Trophoblast cell (in vitro differentiated cells and primary cell): ENCODE data around the gene CFHR2.
"Not testable (repeated sequence)": the region's sequence is repeated elsewhere in the genome, so short reads cannot be mapped to it uniquely, and the experiment has no call there.

ENCODE experiments used
- DNase-seq, 2 donors: peaks; one replicate each; pipeline ENCODE4 v3.0.0-alpha.2; 2016
- H2AFZ ChIP-seq: 2 replicates; pipeline ENCODE4 v1.6.1; 2013; ENCODE audit warnings: low read length, moderate library complexity, mild to moderate bottlenecking; ENCODE audit not compliant: insufficient read depth, poor library complexity
- H2AK5ac ChIP-seq: 2 replicates; pipeline ENCODE4 v1.6.1; 2013; ENCODE audit warnings: mild to moderate bottlenecking, low read length
- H2BK120ac ChIP-seq: 2 replicates; pipeline ENCODE4 v1.6.1; 2013; ENCODE audit warnings: low read length, mild to moderate bottlenecking, moderate library complexity; ENCODE audit not compliant: insufficient read depth, poor library complexity
- H2BK12ac ChIP-seq: 2 replicates; pipeline ENCODE4 v1.6.1; 2013; ENCODE audit warnings: mild to moderate bottlenecking, low read length, moderate library complexity
- H2BK5ac ChIP-seq: 2 replicates; pipeline ENCODE4 v1.6.1; 2013; ENCODE audit warnings: low read length, low read depth, moderate library complexity, mild to moderate bottlenecking; ENCODE audit not compliant: poor library complexity
- H3K14ac ChIP-seq: 2 replicates; pipeline ENCODE4 v1.6.1; 2013; ENCODE audit warnings: mild to moderate bottlenecking, low read length
- H3K18ac ChIP-seq: 2 replicates; pipeline ENCODE4 v1.6.1; 2013; ENCODE audit warnings: mild to moderate bottlenecking, low read length
- H3K23ac ChIP-seq: 2 replicates; pipeline ENCODE4 v1.6.1; 2013; ENCODE audit warnings: low read length
- H3K27ac ChIP-seq: 2 replicates; pipeline ENCODE4 v1.5.1; 2013; ENCODE audit warnings: low read depth, mild to moderate bottlenecking, inconsistent platforms, low read length, moderate library complexity
- H3K27me3 ChIP-seq: 2 replicates; pipeline ENCODE4 v1.6.1; 2013; ENCODE audit warnings: inconsistent platforms, mild to moderate bottlenecking, low read length, moderate library complexity; ENCODE audit not compliant: insufficient read depth
- H3K36me3 ChIP-seq, 2 experiments: 1 replicate in 1 of 2; 2 replicates in 1 of 2; pipeline ENCODE4 v1.6.1; 2013; ENCODE audit warnings: low read length in 2 of 2, mild to moderate bottlenecking in 2 of 2, moderate library complexity in 1 of 2; ENCODE audit not compliant: insufficient read depth in 2 of 2, control insufficient read depth in 1 of 2
- H3K4ac ChIP-seq: 2 replicates; pipeline ENCODE4 v1.6.1; 2013; ENCODE audit warnings: low read depth, mild to moderate bottlenecking, low read length, moderate library complexity
- H3K4me1 ChIP-seq, 2 experiments: 1 replicate in 1 of 2; 2 replicates in 1 of 2; pipeline ENCODE4 v1.6.1; 2013; ENCODE audit warnings: low read length in 2 of 2, mild to moderate bottlenecking in 2 of 2, moderate library complexity in 1 of 2; ENCODE audit not compliant: insufficient read depth in 2 of 2, control insufficient read depth in 1 of 2
- H3K4me2 ChIP-seq: 2 replicates; pipeline ENCODE4 v1.6.1; 2013; ENCODE audit warnings: inconsistent platforms, mild to moderate bottlenecking, low read length, moderate library complexity
- H3K4me3 ChIP-seq: 2 replicates; pipeline ENCODE4 v1.5.1; 2013; ENCODE audit warnings: mild to moderate bottlenecking, low read depth, low read length, inconsistent platforms
- H3K79me1 ChIP-seq: one replicate; pipeline ENCODE4 v1.6.1; 2013; ENCODE audit warnings: low read length
- H3K79me2 ChIP-seq: 2 replicates; pipeline ENCODE4 v1.6.1; 2013; ENCODE audit warnings: low read length, mild to moderate bottlenecking; ENCODE audit not compliant: control insufficient read depth, insufficient read depth, poor library complexity
- H3K9ac ChIP-seq: 2 replicates; pipeline ENCODE4 v1.6.1; 2013; ENCODE audit warnings: mild to moderate bottlenecking, low read length
- H3K9me3 ChIP-seq: 2 replicates; pipeline ENCODE4 v1.6.1; 2013; ENCODE audit warnings: low read depth, mild to moderate bottlenecking, control low read depth, inconsistent platforms, low read length; ENCODE audit not compliant: insufficient read depth
- H4K12ac ChIP-seq: 2 replicates; pipeline ENCODE4 v1.6.1; 2013; ENCODE audit warnings: low read depth, mild to moderate bottlenecking, low read length, moderate library complexity
- H4K8ac ChIP-seq: 2 replicates; pipeline ENCODE4 v1.6.1; 2013; ENCODE audit warnings: low read depth, mild to moderate bottlenecking, low read length, moderate library complexity
- H4K91ac ChIP-seq: one replicate; pipeline ENCODE4 v1.6.1; 2013; ENCODE audit warnings: low read depth, mild to moderate bottlenecking, low read length, moderate library complexity
- WGBS: extraction: QIAGEN DNeasy Blood & Tissue Kit; methylation state at CpG from one replicate; pipeline ENCODE4 v1.1.7; 2013; ENCODE audit warnings: missing lambda C conversion rate; ENCODE audit not compliant: insufficient read length, insufficient coverage; ENCODE audit errors: extremely low coverage; 5-methylcytosine and 5-hydroxymethylcytosine counted together

CFHR2 gene

GRCh38 chr1:196977278-196977677, 33.7 kb downstream of the CFHR2 start, which contains the start of gene CFHR5:
Gene CFHR5 (plus strand): TSS chr1:196977556. CDS start chr1:196977665, 109 bp downstream.
- H4K8ac ChIP-seq: no peak within 1 kb of the TSS
- no peak within 1 kb of the TSS for H2AK5ac ChIP-seq
- H3K18ac ChIP-seq: no peak within 1 kb of the TSS
- H2BK5ac ChIP-seq: no peak within 1 kb of the TSS
- no peak within 1 kb of the TSS for H3K23ac ChIP-seq
- no peak within 1 kb of the TSS for H2AFZ ChIP-seq
- no peak within 1 kb of the TSS for H2BK12ac ChIP-seq
- H4K91ac ChIP-seq: no peak within 1 kb of the TSS
- no peak within 1 kb of the TSS for H3K4me3 ChIP-seq
- no CpG with 5 or more reads among the region's 5 CpGs for WGBS
- H3K79me2 ChIP-seq: no peaks in the 10 kb centered on the region
- no peak within 1 kb of the TSS for H4K12ac ChIP-seq
- no peaks in the 10 kb centered on the region for H3K79me1 ChIP-seq
- no peak within 1 kb of the TSS for H3K27ac ChIP-seq
- H3K9ac ChIP-seq: no peak within 1 kb of the TSS
- H3K9me3 ChIP-seq: no peaks in the 10 kb centered on the region
- no peak within 1 kb of the TSS for H3K4me2 ChIP-seq
- no peaks in the 10 kb centered on the region for H3K27me3 ChIP-seq
- H2BK120ac ChIP-seq: no peak within 1 kb of the TSS
- DNase-seq: no peak
- H3K4ac ChIP-seq: no peak within 1 kb of the TSS
- no peak within 1 kb of the TSS for H3K14ac ChIP-seq
- no peaks in the 10 kb centered on the region for H3K36me3 ChIP-seq
- no peaks in the 10 kb centered on the region for H3K4me1 ChIP-seq

- H2BK120ac ChIP-seq: no peak overlapping the region
- H2AFZ ChIP-seq: no peak overlapping the region
- H4K91ac ChIP-seq: no peak overlapping the region
- H3K14ac ChIP-seq: no peak overlapping the region
- H3K27ac ChIP-seq: no peak overlapping the region
- H2BK5ac ChIP-seq: no peak overlapping the region
- no peaks in the 10 kb centered on the region for H3K9me3 ChIP-seq
- H3K36me3 ChIP-seq: no peaks in the 10 kb centered on the region
- no peak overlapping the region for H3K4ac ChIP-seq
- no peaks in the 10 kb centered on the region for H3K79me2 ChIP-seq
- H3K18ac ChIP-seq: no peak overlapping the region
- no peaks in the 10 kb centered on the region for H3K79me1 ChIP-seq
- H4K8ac ChIP-seq: no peak overlapping the region
- H3K23ac ChIP-seq: no peak overlapping the region
- H3K4me3 ChIP-seq: no peak overlapping the region
- WGBS: no CpG with 5 or more reads among the region's 1 CpG
- no peak overlapping the region for H4K12ac ChIP-seq
- H3K9ac ChIP-seq: no peak overlapping the region
- no peaks in the 10 kb centered on the region for H3K27me3 ChIP-seq
- no peak overlapping the region for H2AK5ac ChIP-seq
- H2BK12ac ChIP-seq: no peak overlapping the region
- no peaks in the 10 kb centered on the region for H3K4me1 ChIP-seq
- H3K4me2 ChIP-seq: no peak overlapping the region
- no peak for DNase-seq
These were observed 37.3 kb downstream of the CFHR2 start for GRCh38 chr1:196980859-196981258.

DNA sequence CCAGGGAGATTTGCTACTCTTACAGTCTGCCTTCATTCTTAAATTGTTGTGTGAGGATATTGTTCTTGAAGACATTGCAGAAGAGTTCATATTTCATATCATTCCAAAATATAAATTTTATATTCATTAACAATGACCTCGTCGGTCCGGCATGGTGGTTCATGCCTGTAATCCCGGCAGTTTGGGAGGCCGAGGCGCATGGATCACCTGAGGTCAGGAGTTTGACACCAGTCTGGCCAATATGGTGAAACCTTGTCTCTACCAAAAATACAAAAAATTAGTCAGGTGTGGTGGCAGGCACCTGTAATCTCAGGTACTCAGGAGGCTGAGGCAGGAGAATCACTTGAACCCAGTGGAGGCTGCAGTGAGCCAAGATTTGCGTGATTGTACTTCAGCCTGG, 38.7 kb downstream of the CFHR2 start:
- not testable (repeated sequence) for H3K14ac ChIP-seq, H3K79me1 ChIP-seq, H3K4me3 ChIP-seq, H2BK5ac ChIP-seq, H3K79me2 ChIP-seq, H3K4me2 ChIP-seq, H3K27ac ChIP-seq, H3K23ac ChIP-seq, H2AFZ ChIP-seq, H3K36me3 ChIP-seq, H3K4ac ChIP-seq, H4K91ac ChIP-seq, H3K9ac ChIP-seq, H2BK120ac ChIP-seq, DNase-seq, H2AK5ac ChIP-seq, H2BK12ac ChIP-seq, H3K27me3 ChIP-seq, H4K8ac ChIP-seq, H3K18ac ChIP-seq, H3K9me3 ChIP-seq, H4K12ac ChIP-seq, H3K4me1 ChIP-seq
- no CpG with 5 or more reads among the region's 7 CpGs for WGBS

GRCh38 chr1:196991919-196992651, 48.5 kb downstream of the CFHR2 start:
- H3K79me1 ChIP-seq, H2BK5ac ChIP-seq, H4K8ac ChIP-seq, H3K79me2 ChIP-seq, H4K91ac ChIP-seq, H2AK5ac ChIP-seq, H4K12ac ChIP-seq, H3K27me3 ChIP-seq, H3K9me3 ChIP-seq, H2BK12ac ChIP-seq, H3K23ac ChIP-seq, H3K4me1 ChIP-seq, H3K36me3 ChIP-seq, H3K27ac ChIP-seq, H2AFZ ChIP-seq, H3K18ac ChIP-seq, H2BK120ac ChIP-seq, H3K4ac ChIP-seq, H3K4me3 ChIP-seq, H3K14ac ChIP-seq: not testable (repeated sequence)
- peak in 1 of 2 donors; percentile 1 for DNase-seq
- peak overlapping the region; percentile 47 for H3K9ac ChIP-seq
- no CpG with 5 or more reads among the region's 11 CpGs for WGBS
- peak overlapping the region; percentile 14 for H3K4me2 ChIP-seq
